ENCODE data around the gene GLTPD2. TPM values are rescaled to one million over a fixed set of nuclear protein-coding genes. Genes with fewer than 3 reads are reported as not detected.

Gene GLTPD2
- total RNA-seq, 1 experiment from 2014 or later, result not detected

DNA sequence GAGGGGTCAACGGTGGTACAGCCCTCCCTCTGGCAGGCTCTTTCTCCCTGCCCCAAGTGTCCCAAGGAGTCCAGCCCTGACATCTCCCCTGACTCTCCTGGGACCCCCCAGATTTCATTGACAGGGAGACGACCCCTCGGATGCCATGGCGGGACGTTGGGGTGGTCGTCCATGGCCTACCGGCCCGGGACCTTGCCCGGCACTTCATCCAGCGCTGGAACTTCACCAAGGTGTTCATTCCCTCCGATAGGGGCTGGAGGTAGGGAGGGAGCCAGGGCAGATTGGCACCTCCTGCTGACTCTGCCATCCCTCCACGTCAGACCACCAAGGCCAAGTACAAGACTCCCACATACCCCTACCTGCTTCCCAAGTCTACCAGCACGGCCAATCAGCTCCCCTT, 28.1 kb downstream of the GLTPD2 start:
- Mint-ChIP-seq H3K4me1 (ENCODE audit: insufficient read depth, unreplicated experiment) (no peaks in the 10 kb centered on the region), H3K36me3 (ENCODE audit: insufficient read depth, unreplicated experiment) (peaks cover 74% of the 10 kb centered on the region), H3K27me3 (ENCODE audit: insufficient read depth, unreplicated experiment) (no peaks in the 10 kb centered on the region), H3K9me3 (ENCODE audit: unreplicated experiment) (no peaks in the 10 kb centered on the region), H3K4me3 (ENCODE audit: unreplicated experiment) (no peak overlapping the region), H3K27ac (ENCODE audit: low read depth, unreplicated experiment) (no peak overlapping the region)
- POLR2A ChIA-PET, result interaction anchor here (0.7 to 0.8 kb wide), 2 partner anchors 9 to 71 kb away, joined by 3 read pairs; no protein-coding TSS in a partner anchor
- no peak for DNase-seq (ENCODE audit: unreplicated experiment)
- TF ChIP-seq, protein P1, sequence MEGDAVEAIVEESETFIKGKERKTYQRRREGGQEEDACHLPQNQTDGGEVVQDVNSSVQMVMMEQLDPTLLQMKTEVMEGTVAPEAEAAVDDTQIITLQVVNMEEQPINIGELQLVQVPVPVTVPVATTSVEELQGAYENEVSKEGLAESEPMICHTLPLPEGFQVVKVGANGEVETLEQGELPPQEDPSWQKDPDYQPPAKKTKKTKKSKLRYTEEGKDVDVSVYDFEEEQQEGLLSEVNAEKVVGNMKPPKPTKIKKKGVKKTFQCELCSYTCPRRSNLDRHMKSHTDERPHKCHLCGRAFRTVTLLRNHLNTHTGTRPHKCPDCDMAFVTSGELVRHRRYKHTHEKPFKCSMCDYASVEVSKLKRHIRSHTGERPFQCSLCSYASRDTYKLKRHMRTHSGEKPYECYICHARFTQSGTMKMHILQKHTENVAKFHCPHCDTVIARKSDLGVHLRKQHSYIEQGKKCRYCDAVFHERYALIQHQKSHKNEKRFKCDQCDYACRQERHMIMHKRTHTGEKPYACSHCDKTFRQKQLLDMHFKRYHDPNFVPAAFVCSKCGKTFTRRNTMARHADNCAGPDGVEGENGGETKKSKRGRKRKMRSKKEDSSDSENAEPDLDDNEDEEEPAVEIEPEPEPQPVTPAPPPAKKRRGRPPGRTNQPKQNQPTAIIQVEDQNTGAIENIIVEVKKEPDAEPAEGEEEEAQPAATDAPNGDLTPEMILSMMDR (IDR thresholded peaks at IDR 0.05; ENCODE audit: unreplicated experiment), result no peak
- intact Hi-C loops (cut with micrococcal nuclease), result no loop called here
- CTCF ChIA-PET, result interaction anchor here (0.7 kb wide), 1 partner anchor 64 kb away, joined by 3 read pairs; no protein-coding TSS in a partner anchor
- BruUV-seq (replicated peaks), result no TSS peak

DNA sequence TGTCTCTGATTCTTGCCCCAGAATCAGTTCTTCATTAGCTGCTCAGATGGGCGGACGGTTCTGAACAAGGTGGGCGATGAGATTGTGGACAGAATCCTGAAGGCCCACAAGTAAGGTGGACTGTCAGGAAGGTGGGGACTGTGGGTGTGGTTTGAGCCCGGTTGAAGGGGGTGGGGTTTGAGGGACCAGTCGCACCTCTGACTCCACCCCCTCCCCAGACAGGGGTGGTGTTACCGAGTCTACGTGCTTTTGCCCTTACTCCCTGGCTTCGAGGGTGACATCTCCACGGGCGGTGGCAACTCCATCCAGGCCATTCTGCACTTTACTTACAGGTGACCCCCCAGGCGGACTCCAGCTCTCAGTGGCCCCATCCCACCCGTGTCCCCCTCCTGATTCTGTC, 29.5 kb downstream of the GLTPD2 start:
- BruUV-seq (replicated peaks), result no TSS peak
- DNase-seq (ENCODE audit: unreplicated experiment), result no peak
- ChIA-PET POLR2A (no interaction called here), CTCF (interaction anchor here (1.4 kb wide), 1 partner anchor 39 kb away, joined by 3 read pairs; no protein-coding TSS in a partner anchor)
- Mint-ChIP-seq H3K4me3 (ENCODE audit: unreplicated experiment) (no peak overlapping the region), H3K36me3 (ENCODE audit: insufficient read depth, unreplicated experiment) (peaks cover 63% of the 10 kb centered on the region), H3K27me3 (ENCODE audit: insufficient read depth, unreplicated experiment) (no peaks in the 10 kb centered on the region), H3K27ac (ENCODE audit: low read depth, unreplicated experiment) (no peak overlapping the region), H3K9me3 (ENCODE audit: unreplicated experiment) (no peaks in the 10 kb centered on the region), H3K4me1 (ENCODE audit: insufficient read depth, unreplicated experiment) (no peaks in the 10 kb centered on the region)
- TF ChIP-seq, protein P1 (IDR thresholded peaks at IDR 0.05; ENCODE audit: unreplicated experiment), result no peak
- intact Hi-C loops (cut with micrococcal nuclease), result no loop called here

DNA sequence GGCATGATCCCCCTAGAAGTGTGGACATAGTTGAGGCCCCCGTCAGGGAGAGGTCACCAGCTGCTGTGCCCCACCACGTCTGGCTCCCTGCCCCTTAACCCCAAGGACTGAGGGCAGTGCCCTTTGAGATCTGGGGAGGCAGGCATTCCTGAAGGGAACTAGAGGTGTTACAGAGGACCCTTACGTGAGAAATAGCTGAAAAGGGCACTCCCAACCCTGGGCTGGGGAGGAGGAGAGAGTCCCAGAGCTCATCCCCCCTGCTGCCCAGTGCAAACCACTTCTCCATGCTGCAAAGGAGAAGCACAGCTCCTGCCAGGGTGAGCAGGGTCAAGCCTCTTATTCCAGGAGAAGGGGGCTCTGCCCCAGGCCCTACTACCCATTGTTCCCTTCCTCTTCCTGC, 34.1 kb downstream of the GLTPD2 start:
- POLR2A ChIA-PET, result interaction anchor here (0.6 to 1.8 kb wide), 3 partner anchors 16 to 1931 kb away, joined by 3 to 8 read pairs (median 3); partner anchors contain the start of gene PLD2
- intact Hi-C loops (cut with micrococcal nuclease), result no loop called here
- Mint-ChIP-seq H3K27ac (ENCODE audit: low read depth, unreplicated experiment) (no peak overlapping the region), H3K4me3 (ENCODE audit: unreplicated experiment) (no peak overlapping the region), H3K9me3 (ENCODE audit: unreplicated experiment) (no peaks in the 10 kb centered on the region), H3K4me1 (ENCODE audit: insufficient read depth, unreplicated experiment) (no peaks in the 10 kb centered on the region), H3K36me3 (ENCODE audit: insufficient read depth, unreplicated experiment) (peaks cover 36% of the 10 kb centered on the region), H3K27me3 (ENCODE audit: insufficient read depth, unreplicated experiment) (no peaks in the 10 kb centered on the region)
- CTCF ChIA-PET, result no interaction called here
- BruUV-seq (replicated peaks), result no TSS peak
- TF ChIP-seq, protein P1 (IDR thresholded peaks at IDR 0.05; ENCODE audit: unreplicated experiment), result no peak
- no peak for DNase-seq (ENCODE audit: unreplicated experiment)

DNA sequence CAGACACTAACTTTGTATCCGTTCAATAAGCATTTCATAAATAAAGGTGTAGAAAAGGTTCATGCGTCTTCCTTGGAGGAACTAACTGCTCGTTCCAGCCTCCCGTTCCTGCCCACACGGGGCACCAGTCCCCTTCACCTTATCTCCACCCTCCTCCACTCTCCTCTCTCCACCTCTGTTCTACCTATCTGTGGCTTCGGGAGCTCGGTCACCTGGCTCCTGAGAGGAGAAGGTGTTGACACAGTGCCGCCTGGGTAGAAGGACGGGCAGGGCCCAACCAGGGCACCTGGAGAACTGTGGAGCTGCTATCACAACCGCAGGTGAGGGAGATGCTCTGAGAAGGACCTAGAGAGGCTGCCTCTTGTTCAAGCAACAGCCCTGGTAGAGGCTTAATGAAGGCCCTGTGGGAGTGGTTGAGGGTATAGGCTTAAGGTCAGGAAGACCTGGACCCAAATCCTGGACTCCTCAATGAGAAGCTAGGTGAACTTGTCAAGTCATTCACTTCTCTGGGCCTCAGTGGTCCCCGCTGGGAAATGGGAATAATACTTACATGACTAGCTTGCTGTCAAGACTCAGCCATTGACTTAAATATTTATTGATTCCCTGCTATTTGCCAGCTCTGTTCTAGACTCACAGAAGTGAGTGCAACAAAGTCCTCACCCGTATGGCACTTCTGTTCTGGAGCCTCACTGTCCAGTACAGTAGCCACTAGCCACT, 34.8 kb downstream of the GLTPD2 start:
- TF ChIP-seq, protein P1 (IDR thresholded peaks at IDR 0.05; ENCODE audit: unreplicated experiment), result no peak
- CTCF ChIA-PET, result interaction anchor here (0.7 kb wide), 1 partner anchor 57 kb away, joined by 3 read pairs; no protein-coding TSS in a partner anchor
- Mint-ChIP-seq H3K27ac (ENCODE audit: low read depth, unreplicated experiment) (no peak overlapping the region), H3K4me3 (ENCODE audit: unreplicated experiment) (no peak overlapping the region), H3K27me3 (ENCODE audit: insufficient read depth, unreplicated experiment) (no peaks in the 10 kb centered on the region), H3K9me3 (ENCODE audit: unreplicated experiment) (no peaks in the 10 kb centered on the region), H3K4me1 (ENCODE audit: insufficient read depth, unreplicated experiment) (no peaks in the 10 kb centered on the region), H3K36me3 (ENCODE audit: insufficient read depth, unreplicated experiment) (peaks cover 32% of the 10 kb centered on the region)
- intact Hi-C loops (cut with micrococcal nuclease), result no loop called here
- POLR2A ChIA-PET, result interaction anchor here (0.5 to 2.0 kb wide), 6 partner anchors 10 to 1932 kb away, joined by 3 to 9 read pairs (median 3); partner anchors contain the start of gene MINK1
- no TSS peak for BruUV-seq (replicated peaks)
- DNase-seq (ENCODE audit: unreplicated experiment), result no peak

Data from MCF 10A (cell line).